ENCODE data around the gene GABPA. TPM values are rescaled to one million over a fixed set of nuclear protein-coding genes. Genes with fewer than 3 reads are reported as not detected.

Gene GABPA
- total and polyA plus RNA-seq, 2 donors (not counting 1 experiment from before 2014, with no cell fraction given): 10.3 to 29.7 TPM

GRCh38 chr21:25764065-25764464, 29.3 kb downstream of the GABPA start:
- Mint-ChIP-seq H3K4me1 (no peaks in the 10 kb centered on the region), H3K27ac (no peak overlapping the region), H3K4me3 (no peak overlapping the region), H3K9me3 (ENCODE audit: insufficient read depth) (no peaks in the 10 kb centered on the region), H3K27me3 (no peaks in the 10 kb centered on the region)
- Histone ChIP-seq H3K27ac (ENCODE audit: low read length in 2 of 2) (no peak overlapping the region), H3K4me1 (ENCODE audit: control insufficient read depth in 2 of 2, insufficient read depth in 2 of 2, low read length in 2 of 2) (no peaks in the 10 kb centered on the region), H4K20me1 (ENCODE audit: control insufficient read depth, insufficient read depth, low read length, poor library complexity, severe bottlenecking) (no peaks in the 10 kb centered on the region), H3K4me2 (replicated peaks; ENCODE audit: low read depth, low read length, poor library complexity, severe bottlenecking) (no peak overlapping the region), H3K27me3 (replicated peaks in 1 of 4; ENCODE audit: control extremely low read depth in 1 of 4, control insufficient read depth in 3 of 4, insufficient read depth in 4 of 4, low read length in 3 of 4) (no peaks in the 10 kb centered on the region), H2AFZ (ENCODE audit: insufficient read depth, low read depth, low read length, poor library complexity, severe bottlenecking) (no peak overlapping the region), H3K4me3 (ENCODE audit: control extremely low read depth in 1 of 5, extremely low read depth in 1 of 5, insufficient read depth in 1 of 5, low read depth in 2 of 5, low read length in 4 of 5) (no peak overlapping the region), H3K9ac (ENCODE audit: low read length) (no peak overlapping the region), H3K9me3 (ENCODE audit: control extremely low read depth in 1 of 3, control insufficient read depth in 2 of 3, insufficient read depth in 1 of 3, low read length in 2 of 3) (no peaks in the 10 kb centered on the region), H3K36me3 (replicated peaks in 1 of 2; ENCODE audit: control extremely low read depth in 1 of 2, control insufficient read depth in 1 of 2, extremely low read depth in 1 of 2, insufficient read depth in 2 of 2, low read length in 1 of 2) (peaks cover 23 to 75% of the 10 kb centered on the region in 2 experiments), H3K79me2 (ENCODE audit: control insufficient read depth, insufficient read depth, low read length) (no peaks in the 10 kb centered on the region)
- ChIA-PET POLR2A (no interaction called here), CTCF (no interaction called here)
- ATAC-seq (ENCODE audit: low read depth) (no peak), DNase-seq (no peak)
- TF ChIP-seq EZH2 (IDR thresholded peaks at IDR 0.05; ENCODE audit: borderline replicate concordance, insufficient read depth, low read depth, low read length, poor library complexity, severe bottlenecking): no peak
- no peak for TF ChIP-seq CTCF (IDR thresholded peaks at IDR 0.05)
- intact Hi-C loops (cut with micrococcal nuclease): no loop called here
- no CpG with 5 or more reads among the region's 3 CpGs for WGBS (ENCODE audit: insufficient coverage)

GRCh38 chr21:25767921-25768320, 33.1 kb downstream of the GABPA start:
- POLR2A ChIA-PET: no interaction called here
- Histone ChIP-seq H3K36me3 (replicated peaks in 1 of 2; ENCODE audit: control extremely low read depth in 1 of 2, control insufficient read depth in 1 of 2, extremely low read depth in 1 of 2, insufficient read depth in 2 of 2, low read length in 1 of 2) (peaks cover 10 to 50% of the 10 kb centered on the region in 2 experiments), H2AFZ (ENCODE audit: insufficient read depth, low read depth, low read length, poor library complexity, severe bottlenecking) (no peak overlapping the region), H3K27ac (ENCODE audit: low read length in 2 of 2) (no peak overlapping the region), H4K20me1 (ENCODE audit: control insufficient read depth, insufficient read depth, low read length, poor library complexity, severe bottlenecking) (no peaks in the 10 kb centered on the region), H3K9ac (ENCODE audit: low read length) (no peak overlapping the region), H3K79me2 (ENCODE audit: control insufficient read depth, insufficient read depth, low read length) (no peaks in the 10 kb centered on the region), H3K9me3 (ENCODE audit: control extremely low read depth in 1 of 3, control insufficient read depth in 2 of 3, insufficient read depth in 1 of 3, low read length in 2 of 3) (no peaks in the 10 kb centered on the region), H3K4me1 (ENCODE audit: control insufficient read depth in 2 of 2, insufficient read depth in 2 of 2, low read length in 2 of 2) (peaks cover 4 to 5% of the 10 kb centered on the region in 2 donors), H3K4me2 (replicated peaks; ENCODE audit: low read depth, low read length, poor library complexity, severe bottlenecking) (no peak overlapping the region), H3K4me3 (ENCODE audit: control extremely low read depth in 1 of 5, extremely low read depth in 1 of 5, insufficient read depth in 1 of 5, low read depth in 2 of 5, low read length in 4 of 5) (no peak overlapping the region), H3K27me3 (replicated peaks in 1 of 4; ENCODE audit: control extremely low read depth in 1 of 4, control insufficient read depth in 3 of 4, insufficient read depth in 4 of 4, low read length in 3 of 4) (no peaks in the 10 kb centered on the region)
- peaks cover 6% of the 10 kb centered on the region for H3K4me1 Mint-ChIP-seq
- H3K4me3 Mint-ChIP-seq: no peak overlapping the region
- no CpG with 5 or more reads among the region's 3 CpGs for WGBS (ENCODE audit: insufficient coverage)
- CTCF ChIA-PET: interaction anchor here (1.5 kb wide), 1 partner anchor 160 kb away, joined by 3 read pairs; no protein-coding TSS in a partner anchor
- no peak for TF ChIP-seq CTCF (IDR thresholded peaks at IDR 0.05)
- TF ChIP-seq EZH2 (IDR thresholded peaks at IDR 0.05; ENCODE audit: borderline replicate concordance, insufficient read depth, low read depth, low read length, poor library complexity, severe bottlenecking): no peak
- H3K9me3 Mint-ChIP-seq (ENCODE audit: insufficient read depth): no peaks in the 10 kb centered on the region
- no peak overlapping the region for H3K27ac Mint-ChIP-seq
- H3K27me3 Mint-ChIP-seq: no peaks in the 10 kb centered on the region
- intact Hi-C loops (cut with micrococcal nuclease): no loop called here
- DNase-seq (no peak), ATAC-seq (ENCODE audit: low read depth) (no peak)

Measured in B cell (primary cell).